NCI-H1092 treated with DMSO at 0.1 percent for 48 hours (cell line): ENCODE results near the gene APOE.

Experiments used
- DNase-seq: peaks from one replicate; lab custom pipeline; 2025; lab: John Stamatoyannopoulos, UW

The APOE gene

DNA sequence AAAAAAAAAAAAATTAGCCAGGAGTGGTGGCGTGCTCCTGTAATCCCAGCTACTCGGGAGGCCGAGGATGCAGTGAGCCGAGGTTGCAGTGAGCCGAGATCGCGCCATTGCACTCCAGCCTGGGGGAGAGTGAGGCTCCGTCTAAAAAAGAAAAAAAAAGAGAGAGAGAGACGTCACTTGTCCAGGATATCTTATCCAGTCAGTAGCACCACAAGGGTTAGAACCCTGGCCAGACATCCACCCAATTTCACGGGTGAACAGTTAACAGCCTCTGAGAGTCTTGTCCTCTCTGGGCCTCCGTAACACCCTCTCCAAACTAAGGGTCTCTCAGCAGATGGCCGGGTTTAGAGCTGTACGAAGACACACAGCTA, 48.7 kb downstream of the APOE start:
- no peak for DNase-seq

DNA sequence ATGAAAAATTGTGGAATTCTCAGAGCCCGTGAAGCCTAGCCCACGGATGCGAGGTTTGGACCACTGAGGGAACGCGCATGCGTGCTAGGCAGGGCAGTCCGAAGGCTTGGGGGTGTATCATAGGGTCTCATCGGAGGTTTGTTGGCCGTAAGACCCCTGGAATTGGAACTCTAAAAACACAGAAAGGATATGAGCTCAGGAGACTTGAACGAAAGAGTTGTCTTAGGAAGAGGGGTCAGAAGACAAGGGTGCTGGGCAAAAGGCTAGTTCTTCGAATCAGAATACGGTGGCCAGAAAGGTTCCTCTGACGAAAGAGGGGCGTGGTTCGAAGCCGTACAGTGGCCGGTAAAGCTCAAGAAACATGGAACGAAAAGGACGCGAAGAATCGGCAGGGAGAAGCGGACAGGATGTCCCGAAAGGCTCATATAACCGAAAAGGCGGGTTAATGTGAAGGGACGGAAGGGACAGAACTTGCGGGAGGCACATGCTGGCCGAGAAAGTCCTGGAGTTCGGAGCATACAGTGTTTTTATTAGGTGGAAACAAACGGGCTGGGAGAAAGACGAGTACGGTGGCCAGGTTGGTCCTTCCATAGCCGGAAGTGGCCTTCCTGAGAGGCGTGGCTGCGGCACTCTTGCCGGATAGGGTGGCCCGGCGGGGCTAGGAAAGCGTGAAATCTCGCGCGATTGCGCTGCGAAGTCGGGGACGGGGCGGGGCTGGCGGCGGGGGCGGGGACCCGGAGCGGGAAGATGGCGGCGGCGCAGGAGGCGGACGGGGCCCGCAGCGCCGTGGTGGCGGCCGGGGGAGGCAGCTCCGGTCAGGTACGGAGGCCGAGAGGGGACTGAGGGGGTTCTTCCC, 49.3 kb downstream of the APOE start, which contains the start of gene CLPTM1:
TSS of gene CLPTM1 (plus strand) at position 732 of the 856 bp plus-strand sequence. CDS start at position 748, 16 bp downstream.
- DNase-seq, result peak; percentile 94

DNA sequence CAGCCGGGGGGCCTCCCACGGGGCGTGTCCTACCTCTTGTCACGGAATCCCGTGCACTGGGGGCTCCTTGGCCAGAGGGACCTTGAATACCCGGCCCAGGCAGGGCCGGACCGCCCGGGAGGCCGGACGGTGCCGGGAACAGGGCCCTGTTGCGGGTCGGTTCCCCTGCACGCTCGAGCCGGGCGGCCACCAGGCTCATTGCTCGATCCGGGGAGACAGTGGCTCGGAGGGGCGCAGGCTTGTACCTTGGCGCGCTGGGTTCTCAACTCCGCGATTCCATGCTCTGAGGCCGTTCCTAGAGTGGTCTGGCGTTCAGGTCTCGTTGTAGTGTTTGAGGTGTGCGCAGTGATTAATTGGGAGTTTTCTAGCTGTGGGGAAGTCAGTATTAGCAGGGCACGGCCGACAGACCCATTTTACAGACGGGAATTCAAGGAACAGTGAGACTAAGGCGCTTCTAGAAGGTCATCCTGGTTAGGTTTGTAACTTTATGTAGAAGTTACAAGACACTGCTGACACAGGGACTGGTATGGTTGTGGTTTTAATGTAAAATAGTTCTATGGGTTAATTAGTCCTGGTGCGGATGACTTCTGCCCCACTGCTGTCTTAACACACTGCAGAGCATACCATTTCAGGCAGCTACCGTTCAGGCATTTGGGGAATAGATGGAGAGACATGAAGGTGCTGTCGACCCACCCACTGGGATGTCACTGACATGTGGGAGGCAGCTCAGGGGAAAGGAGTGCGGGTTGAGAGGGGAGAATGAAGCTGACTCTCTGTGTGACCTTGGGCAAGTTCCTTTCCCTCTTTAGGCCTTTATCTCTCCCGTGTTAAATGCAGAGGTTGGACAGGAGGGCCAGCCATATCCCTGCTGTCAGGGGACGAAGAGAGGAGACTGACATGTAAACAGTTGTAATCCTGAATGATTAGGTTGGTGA, 50.2 kb downstream of the APOE start:
- no peak for DNase-seq

DNA sequence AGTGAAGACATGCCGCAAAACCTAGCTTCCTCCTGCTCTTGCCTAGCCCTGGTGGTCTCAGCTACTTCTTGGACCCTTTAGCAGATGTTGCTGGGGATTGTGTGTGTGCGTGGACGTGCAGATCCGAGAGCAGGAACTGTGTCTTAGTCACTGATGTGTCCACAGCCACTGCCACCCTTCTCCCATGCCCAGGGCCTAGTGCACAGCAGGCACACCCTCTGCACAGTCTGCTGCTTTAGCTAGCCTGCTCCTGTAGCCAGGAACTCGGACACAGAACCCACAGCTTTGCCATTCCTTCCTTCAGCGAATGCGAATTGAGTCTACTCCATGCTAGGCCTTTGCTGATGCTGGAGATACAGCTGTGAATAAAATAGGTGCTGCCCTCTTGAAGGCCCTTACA, 51.9 kb downstream of the APOE start:
- DNase-seq, result no peak

DNA sequence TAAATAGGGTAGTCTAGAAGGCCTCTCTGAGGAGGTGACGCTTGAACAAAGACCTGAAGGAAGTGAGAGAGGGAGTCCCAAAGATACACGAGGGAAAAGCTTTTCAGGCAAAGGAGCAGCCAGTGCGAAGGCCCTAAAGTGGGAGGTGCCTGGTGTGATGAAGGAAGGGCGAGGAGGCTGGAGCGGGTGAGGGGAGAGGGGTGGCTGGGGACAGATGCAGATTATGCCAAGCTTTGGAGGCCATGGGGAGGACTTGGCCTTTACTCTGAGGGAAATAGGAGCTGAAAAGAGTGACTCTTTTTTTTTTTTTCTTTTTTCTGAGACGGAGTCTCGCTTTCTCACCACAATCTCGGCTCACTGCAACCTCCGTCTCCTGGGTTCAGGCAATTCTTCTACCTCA, 52.5 kb downstream of the APOE start:
- no peak for DNase-seq
